K562 (cell line): Measurements from ENCODE around the gene RARA. TPM values are rescaled to one million over a fixed set of nuclear protein-coding genes. Genes with fewer than 3 reads are reported as not detected.
"Not testable (repeated sequence)": the region's sequence is repeated elsewhere in the genome, so short reads cannot be mapped to it uniquely, and the experiment has no call there.

Experiments used
- ATAC-seq: fragments of 200-7000 bp; cut with Tn5 transposase; 3 replicates; pipeline ENCODE4 v1.9.1; 2020; ENCODE audit warnings: moderate library complexity
- BruUV-seq: library from RNA; stranded (reverse); fragments of 400-500 nt; replicated peaks from 2 replicates; lab custom pipeline; 2021; lab: Mats Ljungman, UMichigan
- CTCF ChIA-PET: fragments of 300-600 bp; formaldehyde crosslinking; extraction: SDS; loops from one replicate; lab custom pipeline; 2021; ENCODE audit warnings: low intra/inter-chr PET ratio; lab: Yijun Ruan, JAX
- POLR2A ChIA-PET: fragments of 300-600, 350-650 bp; sonication (Branson Sonifier 250); formaldehyde crosslinking; extraction: SDS; loops from one replicate; lab custom pipeline; 2021; ENCODE audit warnings: antibody characterized with exemption, inconsistent platforms; lab: Yijun Ruan, JAX
- DNase-seq, 4 experiments: peaks; one replicate each; pipeline versions ENCODE4 v3.0.0 to v3.0.0-alpha.2; 2011 to 2018; ENCODE audit warnings: low spot score in 3 of 4, mixed read lengths in 3 of 4; ENCODE audit errors: extremely low read depth in 1 of 4
- FAIRE-seq: peaks from 2 replicates; lab custom pipeline; 2011; peaks lifted over from hg19 to GRCh38; lab: Jason Lieb, UNC
- H2AFZ ChIP-seq: 2 replicates; pipeline ENCODE4 v1.6.0; 2011; ENCODE audit warnings: low read depth, low read length, control low read depth, inconsistent platforms
- H3K27ac ChIP-seq: fragments of 200-600 bp; 3 replicates; pipeline ENCODE4 v1.8.0; 2011; ENCODE audit warnings: low read depth, mild to moderate bottlenecking, control low read depth, inconsistent platforms, low read length, moderate library complexity, mixed read lengths; ENCODE audit errors: extremely low read depth
- H3K27me3 ChIP-seq, 2 experiments: fragments of 300-600 bp in 1 of 2; 2 replicates in 1 of 2; 3 replicates in 1 of 2; pipeline versions ENCODE4 v1.6.0 to v1.8.0; 2011; ENCODE audit warnings: inconsistent platforms in 2 of 2, low read length in 2 of 2, mild to moderate bottlenecking in 1 of 2, mixed read lengths in 1 of 2, moderate library complexity in 1 of 2; ENCODE audit not compliant: control insufficient read depth in 2 of 2, insufficient read depth in 2 of 2
- H3K36me3 ChIP-seq: fragments of 300-600 bp; 3 replicates; pipeline ENCODE4 v1.8.0; 2011; ENCODE audit warnings: mild to moderate bottlenecking, low read length, inconsistent platforms; ENCODE audit not compliant: control insufficient read depth, insufficient read depth
- H3K4me1 ChIP-seq, 2 experiments: fragments of 200-600 bp in 1 of 2; replicated peaks in 1 of 2; 2 replicates in 1 of 2; 3 replicates in 1 of 2; pipeline versions ENCODE4 v1.5.1 to v1.8.0; 2011; ENCODE audit warnings: inconsistent platforms in 2 of 2, low read length in 2 of 2, mild to moderate bottlenecking in 1 of 2, mixed read lengths in 1 of 2, moderate library complexity in 1 of 2; ENCODE audit not compliant: control insufficient read depth in 2 of 2, insufficient read depth in 2 of 2
- H3K4me2 ChIP-seq: 2 replicates; pipeline ENCODE4 v1.6.1; 2011; ENCODE audit warnings: low read length, control low read depth, inconsistent platforms, mixed read lengths; ENCODE audit not compliant: insufficient read depth
- H3K4me3 ChIP-seq: fragments of 200-600 bp; sonication (generic), shearing (Covaris generic); 2 replicates; pipeline ENCODE4 v1.5.1; 2016; ENCODE audit warnings: control low read depth, inconsistent platforms
- H3K79me2 ChIP-seq: fragments of 200-600 bp; 3 replicates; pipeline ENCODE4 v1.8.0; 2011; ENCODE audit warnings: low read length, inconsistent platforms; ENCODE audit not compliant: control insufficient read depth, insufficient read depth
- H3K9ac ChIP-seq, 2 experiments: 2 replicates each; pipeline versions ENCODE4 v1.6.0 to v1.6.1; 2011; ENCODE audit warnings: low read depth in 2 of 2, low read length in 2 of 2, control low read depth in 1 of 2, inconsistent platforms in 1 of 2, mild to moderate bottlenecking in 1 of 2, mixed read lengths in 1 of 2; ENCODE audit not compliant: insufficient read depth in 1 of 2
- H3K9me1 ChIP-seq: one replicate; pipeline ENCODE4 v1.6.0; 2011; ENCODE audit warnings: inconsistent platforms, mild to moderate bottlenecking, low read length, moderate library complexity; ENCODE audit not compliant: control insufficient read depth, insufficient read depth
- H3K9me3 ChIP-seq: replicated peaks from 2 replicates; pipeline ENCODE4 v1.5.1; 2011; ENCODE audit warnings: low read depth, low read length, inconsistent platforms; ENCODE audit not compliant: control insufficient read depth, insufficient read depth
- H4K20me1 ChIP-seq: replicated peaks from 2 replicates; pipeline ENCODE4 v1.6.1; 2011; ENCODE audit warnings: low read length, inconsistent platforms, mixed read lengths; ENCODE audit not compliant: control insufficient read depth, insufficient read depth
- NFYB ChIP-seq: IDR thresholded peaks from 2 replicates; pipeline ENCODE4 v1.6.1; 2011; ENCODE audit warnings: mild to moderate bottlenecking, moderate library complexity; ENCODE audit not compliant: insufficient read length; ENCODE audit errors: extremely low read depth
- RBM25 ChIP-seq: fragments of 200-400 bp; formaldehyde crosslinking; IDR thresholded peaks from 2 replicates; pipeline ENCODE4 v1.6.1; 2018; ENCODE audit warnings: low read length, low read depth, moderate library complexity; ENCODE audit not compliant: severe bottlenecking
- ZNF316 ChIP-seq: fragments of 450-650 bp; IDR thresholded peaks from 2 replicates; pipeline ENCODE4 v1.6.1; 2016
- WGBS: fragments of 100-300 bp; shearing (Covaris generic); methylation state at CpG from one replicate; pipeline ENCODE4 v1.1.6; 2016; ENCODE audit warnings: low coverage, mixed read lengths; ENCODE audit not compliant: insufficient coverage; ENCODE audit errors: missing lambda C conversion rate; 5-methylcytosine and 5-hydroxymethylcytosine counted together
- in situ Hi-C: fragments of 300-500 bp; cut with MboI; formaldehyde crosslinking; loops from 4 replicates; pipeline ENCODE4 v1.15.0; 2018; ENCODE audit warnings: inconsistent platforms, mixed read lengths
- intact Hi-C: fragments of 100-400 bp; cut with micrococcal nuclease; formaldehyde crosslinking; loops from 2 replicates; pipeline ENCODE4 v1.14.2; 2022
- polyA plus RNA-seq, 8 experiments: library from polyadenylated mRNA; depleted of rRNA in 4 of 8; stranded (reverse) in 5 of 8; unstranded in 3 of 8; fragments of >200 nt; fragmentation: Nextera tagmentation in 2 of 8; fragmentation: Illumina TruSeq in 1 of 8; extraction: Ambion mirVana in 2 of 8; extraction: Trizol in 1 of 8; gene quantifications; 2 replicates each; pipeline versions ENCODE4 v1.2.1 to v1.2.3, GENCODE V29; 2011 to 2014; ENCODE audit warnings: inconsistent platforms in 1 of 8, missing spikeins in 1 of 8
- total RNA-seq, 7 experiments: library from RNA; depleted of rRNA in 6 of 7; stranded (reverse); fragments of >200 nt in 6 of 7; fragmentation: Illumina TruSeq in 2 of 7; extraction: Trizol in 2 of 7; gene quantifications; 2 replicates each; pipeline versions ENCODE4 v1.2.1 to v1.2.3, GENCODE V29; 2011 to 2021; ENCODE audit warnings: low replicate concordance in 1 of 7

The RARA gene
- total and polyA plus RNA-seq, 9 of the 15 experiments (the other 6 are each of a cell fraction or from before 2014, with no cell fraction given): 0.10 to 28.0 (median 7.9) TPM

GRCh38 chr17:40375786-40376185 is 66.8 kb downstream of the RARA start:
- BruUV-seq, H3K9ac ChIP-seq, H3K27me3 ChIP-seq, H3K27ac ChIP-seq, DNase-seq, H3K9me1 ChIP-seq, H3K4me3 ChIP-seq, intact Hi-C loops, H3K4me2 ChIP-seq, CTCF ChIA-PET, ATAC-seq, H3K79me2 ChIP-seq, in situ Hi-C loops, H4K20me1 ChIP-seq, H3K36me3 ChIP-seq, H3K9me3 ChIP-seq, H2AFZ ChIP-seq, FAIRE-seq: not testable (repeated sequence)
- POLR2A ChIA-PET: interaction anchor here (0.6 to 1.6 kb wide), 5 partner anchors 9 to 362 kb away, joined by 3 to 5 read pairs (median 4); no protein-coding TSS in a partner anchor
- WGBS: 63% methylated on average over 9 of the region's 21 CpGs
- peaks cover 12% of the 10 kb centered on the region in 2 experiments; a peak in 4 of 5 replicates for H3K4me1 ChIP-seq

- POLR2A ChIA-PET: interaction anchor here (0.7 to 1.6 kb wide), 5 partner anchors 9 to 45 kb away, joined by 3 to 5 read pairs (median 3); no protein-coding TSS in a partner anchor
- H3K9ac ChIP-seq, H3K9me3 ChIP-seq, H3K27ac ChIP-seq, H3K27me3 ChIP-seq, FAIRE-seq, DNase-seq, CTCF ChIA-PET, H4K20me1 ChIP-seq, in situ Hi-C loops, H3K79me2 ChIP-seq, BruUV-seq, intact Hi-C loops, H3K4me3 ChIP-seq, ATAC-seq, H3K36me3 ChIP-seq, H3K9me1 ChIP-seq, H3K4me2 ChIP-seq: not testable (repeated sequence)
- WGBS: 66% methylated on average over 6 of the region's 6 CpGs
- Histone ChIP-seq H2AFZ (peak overlapping the region; percentile 26; the same call in 1 of the 2 replicates), H3K4me1 (peaks cover 12 to 13% of the 10 kb centered on the region in 2 experiments; a peak in 4 of 5 replicates)
- peak; percentile 29; the same call in 1 of the 2 replicates for TF ChIP-seq ZNF316
- peak; percentile 58 for TF ChIP-seq NFYB
- TF ChIP-seq RBM25: peak; percentile 21
Observed at GRCh38 chr17:40376541-40376940, 67.6 kb downstream of the RARA start.
